Activated CD4-positive, alpha-beta T cell treated with anti-CD3 and anti-CD28 coated beads, Interleukin-2, amount 10 ng/mL, durations not matched to agents 24 days and 14 days (primary cell): ENCODE measurements around the gene CRYAB. TPM values are rescaled to one million over a fixed set of nuclear protein-coding genes. Genes with fewer than 3 reads are reported as not detected.
A peak's percentile ranks its signal among the peaks of the same experiment; 100 is the strongest.

Experiments
- DNase-seq: peaks from one replicate; pipeline ENCODE4 v3.0.0; 2022
- H3K27ac Mint-ChIP-seq: one replicate; pipeline ENCODE4 v1.8.0; 2022; ENCODE audit warnings: mild to moderate bottlenecking, mixed read lengths
- H3K27me3 Mint-ChIP-seq: one replicate; pipeline ENCODE4 v1.8.0; 2022; ENCODE audit warnings: mixed read lengths
- H3K36me3 Mint-ChIP-seq: one replicate; pipeline ENCODE4 v1.8.0; 2022; ENCODE audit warnings: low read depth, mild to moderate bottlenecking, mixed read lengths
- H3K4me1 Mint-ChIP-seq: one replicate; pipeline ENCODE4 v1.8.0; 2021; ENCODE audit warnings: mixed read lengths
- H3K4me3 Mint-ChIP-seq: one replicate; pipeline ENCODE4 v1.8.0; 2022; ENCODE audit warnings: mild to moderate bottlenecking, moderate library complexity, mixed read lengths
- H3K9me3 Mint-ChIP-seq: one replicate; pipeline ENCODE4 v1.8.0; 2021; ENCODE audit warnings: mixed read lengths
- intact Hi-C: fragments of 100-400 bp; cut with micrococcal nuclease; formaldehyde crosslinking; loops from one replicate; pipeline ENCODE4 v1.15.1; 2023
- total RNA-seq: library from RNA; stranded (reverse); gene quantifications from 2 replicates; pipeline ENCODE4 v1.2.3, GENCODE V29; 2022

CRYAB gene
- total RNA-seq, 1 donor from 2014 or later: not detected

GRCh38 chr11:111870522-111870885, 41.1 kb downstream of the CRYAB start:
- H3K27ac Mint-ChIP-seq: peak overlapping the region; percentile 90
- peaks cover 36% of the 10 kb centered on the region for H3K36me3 Mint-ChIP-seq

GRCh38 chr11:111870113-111870512, 41.5 kb downstream of the CRYAB start:
- Mint-ChIP-seq H3K9me3 (no peaks in the 10 kb centered on the region), H3K36me3 (peaks cover 38% of the 10 kb centered on the region), H3K4me1 (peaks cover 11% of the 10 kb centered on the region), H3K27me3 (no peaks in the 10 kb centered on the region), H3K4me3 (peak overlapping the region; percentile 28), H3K27ac (no peak overlapping the region)
- intact Hi-C loops: loop anchor here (2.0 to 10.0 kb wide), 4 partner anchors 57 to 415 kb away; partner anchors contain the start of genes DLAT and SIK2
- DNase-seq: no peak

More at GRCh38 chr11:111870522-111870885, 41.1 kb downstream of the CRYAB start:
- Mint-ChIP-seq H3K27me3 (no peaks in the 10 kb centered on the region), H3K9me3 (no peaks in the 10 kb centered on the region), H3K4me3 (peak overlapping the region; percentile 96), H3K4me1 (peaks cover 11% of the 10 kb centered on the region)
- intact Hi-C loops: loop anchor here (2.0 to 10.0 kb wide), 4 partner anchors 56 to 414 kb away; partner anchors contain the start of genes DLAT and SIK2
- DNase-seq: no peak

GRCh38 chr11:111860257-111860656, 51.3 kb downstream of the CRYAB start:
- intact Hi-C loops: no loop called here
- no peak for DNase-seq
- Mint-ChIP-seq H3K9me3 (no peaks in the 10 kb centered on the region), H3K4me3 (no peak overlapping the region), H3K27ac (no peak overlapping the region), H3K4me1 (no peaks in the 10 kb centered on the region), H3K36me3 (peaks cover 40% of the 10 kb centered on the region), H3K27me3 (no peaks in the 10 kb centered on the region)

Other genes with a start within 250 kb of the CRYAB start
- 63.2 and 63.6 TPM in 2 replicates for gene PPP2R1B, start 145.4 kb downstream of the CRYAB start, total RNA-seq
- 32.6 and 32.9 TPM in 2 replicates for gene ALG9, start 40.2 kb downstream of the CRYAB start, total RNA-seq
- 8.8 and 10.0 TPM in 2 replicates for gene FDXACB1, start 32.6 kb downstream of the CRYAB start, total RNA-seq
- gene CFAP68, start 32.2 kb downstream of the CRYAB start, total RNA-seq: 22.6 and 25.5 TPM in 2 replicates
- not detected in 2 replicates for gene HSPB2, start 964 bp upstream of the CRYAB start, total RNA-seq
- gene C11orf52, start 7.1 kb upstream of the CRYAB start, total RNA-seq: not detected in 2 replicates
- gene DIXDC1, start 25.6 kb upstream of the CRYAB start, total RNA-seq: 22.2 and 23.3 TPM in 2 replicates
- gene DLAT, start 113.6 kb upstream of the CRYAB start, total RNA-seq: 59.2 and 61.8 TPM in 2 replicates
- gene PIH1D2, start 162.2 kb upstream of the CRYAB start, total RNA-seq: 0.21 and 0.59 TPM in 2 replicates
- 24.4 and 27.0 TPM in 2 replicates for gene NKAPD1, start 162.5 kb upstream of the CRYAB start, total RNA-seq
- gene TIMM8B, start 175.0 kb upstream of the CRYAB start, total RNA-seq: 86.3 and 89.7 TPM in 2 replicates
- gene SDHD, start 175.1 kb upstream of the CRYAB start, total RNA-seq: 95.2 and 101 TPM in 2 replicates